ENCODE measurements around the gene RBBP6.
"Not testable (repeated sequence)": the region's sequence is repeated elsewhere in the genome, so short reads cannot be mapped to it uniquely, and the experiment has no call there.

The RBBP6 gene

DNA sequence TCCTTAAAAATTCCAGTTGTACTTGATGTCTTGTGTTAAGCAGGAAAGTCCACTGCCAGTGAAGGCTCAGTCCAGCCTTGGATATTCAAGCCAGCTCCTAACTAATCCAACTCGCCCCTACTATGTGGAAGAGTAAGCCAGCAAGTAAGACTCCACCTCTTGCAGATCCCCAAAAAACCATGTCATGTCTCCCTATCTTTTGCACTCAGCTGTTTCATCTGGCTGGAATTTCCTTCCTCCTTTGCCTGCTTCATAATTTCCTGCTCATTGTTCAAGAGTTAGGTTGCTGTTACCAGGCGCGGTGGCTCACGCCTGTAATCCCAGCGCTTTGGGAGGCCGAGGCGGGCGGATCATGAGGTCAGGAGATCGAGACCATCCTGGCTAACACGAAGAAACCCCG is 37.8 kb downstream of the RBBP6 start:
- no peak for FAIRE-seq
- TF ChIP-seq POLR2AphosphoS5 (IDR thresholded peaks at IDR 0.05; ENCODE audit: low read depth, low read length) (no peak), POU2F2 (IDR thresholded peaks at IDR 0.05; ENCODE audit: low read depth, low read length) (no peak)
- DNase-seq (ENCODE audit: insufficient read length, low spot score): no peak

DNA sequence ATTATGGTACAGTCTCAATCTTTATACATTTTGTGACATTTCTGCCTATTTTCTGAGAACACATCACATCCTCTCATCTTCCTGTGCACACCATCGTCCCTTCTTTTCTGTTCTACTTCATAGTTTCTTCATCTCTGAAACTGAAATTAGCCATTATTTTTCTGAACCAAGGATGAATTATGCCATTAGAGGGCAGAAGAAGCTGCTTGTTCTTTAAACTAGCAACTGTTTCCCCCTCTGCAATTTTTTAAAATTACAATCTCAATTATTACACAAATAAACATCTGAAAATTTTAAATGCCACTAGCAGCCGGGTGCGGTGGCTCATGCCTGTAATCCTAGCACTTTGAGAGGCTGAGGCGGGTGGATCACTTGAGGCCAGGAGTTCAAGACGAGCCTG is 41.3 kb downstream of the RBBP6 start:
- DNase-seq (ENCODE audit: insufficient read length, low spot score) (no peak), FAIRE-seq (no peak)
- no peak for TF ChIP-seq POLR2A (IDR thresholded peaks at IDR 0.05; ENCODE audit: low read depth, low read length)
- TF ChIP-seq POLR2AphosphoS5 (IDR thresholded peaks at IDR 0.05; ENCODE audit: low read depth, low read length): no peak
- no peak for TF ChIP-seq TAF1 (IDR thresholded peaks at IDR 0.05; ENCODE audit: low read depth, low read length)
- TF ChIP-seq PAX5 (IDR thresholded peaks at IDR 0.05; ENCODE audit: insufficient read depth, low read length, severe bottlenecking): no peak
- no peak for TF ChIP-seq SPI1 (IDR thresholded peaks at IDR 0.05; ENCODE audit: low read depth, low read length)
- TF ChIP-seq POU2F2 (IDR thresholded peaks at IDR 0.05; ENCODE audit: low read depth, low read length): no peak

DNA sequence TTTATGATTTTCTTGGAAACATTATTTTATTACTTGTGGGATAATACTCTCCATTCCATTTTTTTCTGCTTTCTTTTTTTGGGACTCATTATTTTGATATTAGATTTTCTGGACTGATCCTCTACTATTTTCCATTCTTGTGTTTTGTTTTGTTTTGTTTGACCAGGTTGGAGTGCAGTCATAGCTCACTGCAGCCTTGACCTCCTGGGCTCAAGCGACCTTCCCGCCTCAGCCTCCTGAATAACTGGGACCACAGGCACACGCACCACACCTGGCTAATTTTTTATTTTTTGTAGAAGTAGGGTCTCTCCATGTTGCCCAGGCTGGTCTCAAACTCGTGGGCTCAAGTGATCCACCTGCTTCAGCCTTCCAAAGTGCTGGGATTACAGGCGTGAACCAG is 44.1 kb downstream of the RBBP6 start:
- DNase-seq (ENCODE audit: insufficient read length, low spot score) (no peak), FAIRE-seq (no peak)
- TF ChIP-seq POLR2AphosphoS5 (IDR thresholded peaks at IDR 0.05; ENCODE audit: low read depth, low read length): no peak

DNA sequence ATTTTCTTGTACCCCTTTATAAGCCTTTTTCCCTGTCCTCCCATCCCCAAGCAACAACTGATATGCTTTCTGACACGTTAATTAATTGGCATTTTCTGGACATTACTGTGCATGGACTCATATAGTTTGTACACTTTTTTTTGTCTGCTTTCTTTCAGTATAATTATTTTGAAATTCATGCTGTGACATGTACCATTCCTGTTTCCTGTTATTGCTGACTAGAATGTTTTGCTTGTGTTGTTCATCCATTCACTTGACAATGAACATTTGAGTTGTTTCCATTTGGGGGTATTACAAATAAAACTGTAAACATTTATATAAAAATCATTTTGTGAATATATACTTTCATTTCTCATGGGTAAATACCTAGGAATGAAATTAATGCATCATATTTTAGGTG is 50.6 kb downstream of the RBBP6 start:
- TF ChIP-seq POLR2A (IDR thresholded peaks at IDR 0.05; ENCODE audit: low read depth, low read length): no peak
- no peak for TF ChIP-seq POU2F2 (IDR thresholded peaks at IDR 0.05; ENCODE audit: low read depth, low read length)
- no peak for TF ChIP-seq SPI1 (IDR thresholded peaks at IDR 0.05; ENCODE audit: low read depth, low read length)
- no peak for TF ChIP-seq TAF1 (IDR thresholded peaks at IDR 0.05; ENCODE audit: low read depth, low read length)
- no peak for TF ChIP-seq PAX5 (IDR thresholded peaks at IDR 0.05; ENCODE audit: insufficient read depth, low read length, severe bottlenecking)
- TF ChIP-seq POLR2AphosphoS5 (IDR thresholded peaks at IDR 0.05; ENCODE audit: low read depth, low read length): no peak
- FAIRE-seq (no peak), DNase-seq (ENCODE audit: insufficient read length, low spot score) (no peak)

DNA sequence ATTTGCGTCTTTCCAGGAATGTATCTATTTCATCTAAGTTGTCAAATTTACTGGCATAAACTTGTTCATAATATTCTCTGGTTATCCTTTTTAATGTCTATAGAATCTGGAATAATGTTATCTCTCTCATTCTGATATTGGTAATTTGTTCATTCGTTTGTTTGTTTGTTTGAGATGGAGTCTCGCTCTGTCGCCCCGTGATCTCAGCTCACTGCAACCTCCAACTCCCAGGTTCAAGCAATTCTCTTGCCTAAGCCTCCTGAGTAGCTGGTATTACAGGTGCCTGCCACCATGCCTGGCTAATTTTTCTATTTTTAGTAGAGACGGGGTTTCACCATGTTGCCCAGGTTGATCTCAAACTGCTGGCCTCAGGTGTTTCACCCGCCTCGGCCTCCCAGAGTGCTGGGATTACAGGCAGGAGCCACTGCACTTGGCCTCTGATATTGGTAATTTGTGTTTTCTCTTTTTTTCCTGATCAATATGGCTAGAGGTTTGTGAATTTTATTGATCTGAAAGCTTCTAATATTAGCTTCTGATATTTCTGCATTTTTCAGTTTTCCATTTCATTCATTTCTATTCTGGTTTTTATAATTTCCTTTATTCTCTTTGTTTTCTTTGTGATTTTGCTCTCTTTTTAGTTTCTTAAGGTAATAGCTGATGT is 59.5 kb downstream of the RBBP6 start:
- FAIRE-seq (no peak), DNase-seq (ENCODE audit: insufficient read length, low spot score) (no peak)
- TF ChIP-seq PAX5 (IDR thresholded peaks at IDR 0.05; ENCODE audit: insufficient read depth, low read length, severe bottlenecking): no peak
- TF ChIP-seq SPI1 (IDR thresholded peaks at IDR 0.05; ENCODE audit: low read depth, low read length): no peak
- TF ChIP-seq POU2F2 (IDR thresholded peaks at IDR 0.05; ENCODE audit: low read depth, low read length): no peak
- no peak for TF ChIP-seq TAF1 (IDR thresholded peaks at IDR 0.05; ENCODE audit: low read depth, low read length)
- TF ChIP-seq POLR2A (IDR thresholded peaks at IDR 0.05; ENCODE audit: low read depth, low read length): no peak
- no peak for TF ChIP-seq POLR2AphosphoS5 (IDR thresholded peaks at IDR 0.05; ENCODE audit: low read depth, low read length)

DNA sequence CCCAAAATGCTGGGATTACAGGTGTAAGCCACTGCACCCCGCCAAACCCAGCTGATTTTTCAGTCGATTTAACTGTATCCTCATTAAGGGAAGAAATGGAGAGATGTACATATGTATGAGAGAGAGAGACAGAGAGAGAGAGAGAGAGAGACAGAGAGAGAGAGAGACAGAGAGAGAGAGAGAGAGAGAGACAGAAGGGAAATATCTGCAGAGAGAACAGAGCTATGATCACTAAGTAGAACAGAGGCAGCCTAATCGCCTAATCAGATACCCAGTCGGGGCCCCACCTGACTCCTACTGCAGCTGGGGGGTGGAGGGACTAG is 70.0 kb downstream of the RBBP6 start:
- no peak for FAIRE-seq

DNA sequence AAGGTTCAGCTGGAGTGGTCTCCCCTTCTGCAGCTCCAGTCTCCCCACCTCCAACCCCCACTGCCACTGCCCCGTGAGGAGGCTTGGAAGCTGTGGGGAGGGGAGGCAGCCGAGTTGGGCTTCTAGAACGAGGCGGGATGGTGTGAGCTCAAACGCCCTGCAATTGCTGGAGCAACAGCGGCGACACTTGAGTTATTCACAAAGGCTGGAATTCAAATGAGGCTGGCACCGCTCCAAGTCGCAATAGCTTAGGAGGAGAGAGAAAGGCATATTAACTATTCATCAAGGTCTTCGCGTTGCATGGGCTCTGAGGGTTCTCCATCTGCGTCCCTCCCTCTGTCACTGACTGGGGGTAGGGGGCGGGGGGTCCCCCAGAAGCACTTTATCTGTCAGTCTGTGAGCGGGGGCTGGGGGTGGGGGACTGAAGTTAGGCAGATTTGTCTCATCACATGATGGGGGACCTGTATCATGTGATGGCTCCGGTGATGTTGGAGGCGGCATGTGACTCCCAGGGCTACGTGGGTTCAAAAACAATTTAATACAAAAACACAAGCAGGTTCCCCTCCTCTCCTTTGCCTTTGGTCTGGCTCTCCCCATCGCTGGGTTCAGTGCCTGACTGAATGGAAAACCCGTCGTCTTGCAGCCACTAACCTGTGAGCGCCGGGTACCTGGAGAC is 70.5 kb downstream of the RBBP6 start:
- no peak for TF ChIP-seq POU2F2 (IDR thresholded peaks at IDR 0.05; ENCODE audit: low read depth, low read length)
- TF ChIP-seq SPI1 (IDR thresholded peaks at IDR 0.05; ENCODE audit: low read depth, low read length): no peak
- TF ChIP-seq TAF1 (IDR thresholded peaks at IDR 0.05; ENCODE audit: low read depth, low read length): no peak
- no peak for TF ChIP-seq PAX5 (IDR thresholded peaks at IDR 0.05; ENCODE audit: insufficient read depth, low read length, severe bottlenecking)
- no peak for TF ChIP-seq POLR2AphosphoS5 (IDR thresholded peaks at IDR 0.05; ENCODE audit: low read depth, low read length)
- TF ChIP-seq POLR2A (IDR thresholded peaks at IDR 0.05; ENCODE audit: low read depth, low read length): no peak
- FAIRE-seq (no peak), DNase-seq (ENCODE audit: insufficient read length, low spot score) (peak; percentile 15)

More for the DNA sequence above, 70.0 kb downstream of the RBBP6 start:
- TF ChIP-seq PAX5 (IDR thresholded peaks at IDR 0.05; ENCODE audit: insufficient read depth, low read length, severe bottlenecking): no peak
- TF ChIP-seq SPI1 (IDR thresholded peaks at IDR 0.05; ENCODE audit: low read depth, low read length): no peak
- TF ChIP-seq POU2F2 (IDR thresholded peaks at IDR 0.05; ENCODE audit: low read depth, low read length): no peak
- no peak for DNase-seq (ENCODE audit: insufficient read length, low spot score)

DNA sequence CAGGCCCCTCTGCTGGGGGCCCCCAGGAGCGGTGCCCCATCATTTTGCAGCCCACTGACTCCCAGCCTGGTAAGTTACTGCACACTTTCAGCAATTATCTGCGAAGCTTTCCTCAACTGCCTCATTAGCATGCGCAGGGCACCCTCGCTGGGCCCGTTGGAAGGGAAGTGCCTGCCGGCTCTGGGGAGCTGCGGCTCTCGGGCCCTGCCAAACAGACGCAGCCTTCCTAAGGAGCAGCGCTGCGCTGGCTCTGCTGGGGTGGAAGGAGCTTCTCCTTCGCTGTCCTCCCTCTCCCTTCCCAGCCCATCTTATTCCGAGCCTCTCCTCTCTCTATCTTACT is 71.0 kb downstream of the RBBP6 start:
- FAIRE-seq (peak; percentile 26), DNase-seq (ENCODE audit: insufficient read length, low spot score) (peak; percentile 16)
- no peak for TF ChIP-seq POLR2AphosphoS5 (IDR thresholded peaks at IDR 0.05; ENCODE audit: low read depth, low read length)
- no peak for TF ChIP-seq PAX5 (IDR thresholded peaks at IDR 0.05; ENCODE audit: insufficient read depth, low read length, severe bottlenecking)

DNA sequence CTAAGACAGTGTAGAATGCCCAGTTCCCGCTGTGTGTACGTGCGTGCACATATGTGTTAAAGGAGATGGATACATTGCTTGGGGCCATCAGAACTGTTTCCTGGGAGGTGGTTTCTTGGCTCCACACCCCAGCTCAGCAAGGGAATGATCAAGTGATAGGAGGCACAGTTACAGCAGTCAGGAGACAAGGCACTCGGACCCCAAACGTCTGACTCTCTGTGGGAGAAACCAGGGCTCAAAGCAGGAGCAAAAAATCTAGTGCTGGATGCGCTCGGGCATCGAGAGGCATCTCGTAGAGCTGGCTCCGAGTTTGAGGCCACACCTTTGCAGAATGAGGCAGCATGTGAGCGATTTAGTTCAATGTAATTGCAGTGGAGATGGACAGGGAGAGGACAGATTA is 71.9 kb downstream of the RBBP6 start:
- DNase-seq (ENCODE audit: insufficient read length, low spot score) (no peak), FAIRE-seq (no peak)
- TF ChIP-seq TAF1 (IDR thresholded peaks at IDR 0.05; ENCODE audit: low read depth, low read length) (no peak), POLR2A (IDR thresholded peaks at IDR 0.05; ENCODE audit: low read depth, low read length) (no peak), PAX5 (IDR thresholded peaks at IDR 0.05; ENCODE audit: insufficient read depth, low read length, severe bottlenecking) (no peak), SPI1 (IDR thresholded peaks at IDR 0.05; ENCODE audit: low read depth, low read length) (no peak), POU2F2 (IDR thresholded peaks at IDR 0.05; ENCODE audit: low read depth, low read length) (no peak), POLR2AphosphoS5 (IDR thresholded peaks at IDR 0.05; ENCODE audit: low read depth, low read length) (no peak)

DNA sequence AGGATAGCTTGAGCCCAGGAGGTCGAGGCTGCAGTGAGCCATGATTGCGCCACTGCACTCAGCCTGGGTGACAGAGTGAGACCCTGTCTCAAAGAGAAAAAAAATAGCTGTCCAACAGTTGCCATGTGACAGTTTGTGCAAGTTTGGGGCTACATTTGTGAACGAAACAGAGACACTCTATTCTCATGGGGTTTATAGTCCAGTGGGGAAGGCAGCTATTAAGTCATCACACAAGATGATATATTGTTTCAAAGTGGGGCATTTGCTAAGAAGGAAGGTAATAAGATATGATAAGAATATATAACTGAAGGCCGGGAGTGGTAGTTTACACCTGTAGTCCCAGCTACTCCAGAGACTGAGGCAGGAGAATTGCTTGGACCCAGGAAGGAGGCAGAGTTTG is 73.3 kb downstream of the RBBP6 start:
- TF ChIP-seq SPI1 (IDR thresholded peaks at IDR 0.05; ENCODE audit: low read depth, low read length) (no peak), POLR2AphosphoS5 (IDR thresholded peaks at IDR 0.05; ENCODE audit: low read depth, low read length) (no peak)
- FAIRE-seq (no peak), DNase-seq (ENCODE audit: insufficient read length, low spot score) (no peak)

DNA sequence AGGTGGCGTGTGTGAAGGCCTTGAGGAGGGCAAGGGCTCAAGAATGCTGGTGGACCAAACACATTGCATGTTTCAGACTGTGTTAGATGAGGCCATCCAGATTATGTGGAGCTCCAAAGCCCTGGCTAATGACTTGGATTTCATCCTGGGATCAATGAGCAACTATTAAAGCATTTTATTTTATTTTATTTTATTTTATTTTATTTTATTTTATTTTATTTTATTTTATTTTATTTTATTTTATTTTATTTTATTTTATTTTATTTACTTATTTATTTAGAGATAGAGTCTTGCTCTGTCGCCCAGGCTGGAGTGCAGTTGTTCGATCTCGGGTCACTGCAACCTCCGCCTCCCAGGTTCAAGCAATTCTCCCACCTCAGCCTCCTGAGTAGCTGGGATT is 73.9 kb downstream of the RBBP6 start:
- FAIRE-seq: not testable (repeated sequence)

More for the DNA sequence above, 73.9 kb downstream of the RBBP6 start:
- DNase-seq (ENCODE audit: insufficient read length, low spot score): not testable (repeated sequence)

Measured in GM12891 (cell line).